ENCODE data around the gene IGFBP7.

The IGFBP7 gene

GRCh38 chr4:57109847-57110639 is at the start of gene IGFBP7:
Gene IGFBP7, minus strand, starts transcription at chr4:57110385. Its CDS starts 34 bp downstream, at chr4:57110351.
- no peak for DNase-seq (ENCODE audit: extremely low read depth in 1 of 2, low read depth in 1 of 2)

GRCh38 chr4:57159866-57160265 is 49.7 kb upstream of the IGFBP7 start:
- DNase-seq (ENCODE audit: extremely low read depth in 1 of 2, low read depth in 1 of 2) = no peak

- no peak for DNase-seq (ENCODE audit: extremely low read depth in 1 of 2, low read depth in 1 of 2)
Observed at GRCh38 chr4:57158762-57159161, 48.6 kb upstream of the IGFBP7 start.

GRCh38 chr4:57158221-57158620 is 48.0 kb upstream of the IGFBP7 start:
- DNase-seq (ENCODE audit: extremely low read depth in 1 of 2, low read depth in 1 of 2) = no peak

GRCh38 chr4:57157596-57158137 is 47.5 kb upstream of the IGFBP7 start:
- DNase-seq (ENCODE audit: extremely low read depth in 1 of 2, low read depth in 1 of 2) = no peak

- no peak for DNase-seq (ENCODE audit: extremely low read depth in 1 of 2, low read depth in 1 of 2)
Observed at GRCh38 chr4:57156242-57156990, 46.2 kb upstream of the IGFBP7 start.

GRCh38 chr4:57154926-57155325 is 44.7 kb upstream of the IGFBP7 start:
- no peak for DNase-seq (ENCODE audit: extremely low read depth in 1 of 2, low read depth in 1 of 2)

- DNase-seq (ENCODE audit: extremely low read depth in 1 of 2, low read depth in 1 of 2) = no peak
Observed at GRCh38 chr4:57154191-57154590, 44.0 kb upstream of the IGFBP7 start.

- no peak for DNase-seq (ENCODE audit: extremely low read depth in 1 of 2, low read depth in 1 of 2)
Observed at GRCh38 chr4:57153207-57153606, 43.0 kb upstream of the IGFBP7 start.

- DNase-seq (ENCODE audit: extremely low read depth in 1 of 2, low read depth in 1 of 2) = no peak
Observed at GRCh38 chr4:57151481-57151880, 41.3 kb upstream of the IGFBP7 start.

- DNase-seq (ENCODE audit: extremely low read depth in 1 of 2, low read depth in 1 of 2) = no peak
Observed at GRCh38 chr4:57149833-57150232, 39.6 kb upstream of the IGFBP7 start.

GRCh38 chr4:57148831-57149505 is 38.8 kb upstream of the IGFBP7 start:
- DNase-seq (ENCODE audit: extremely low read depth in 1 of 2, low read depth in 1 of 2) = no peak

- no peak for DNase-seq (ENCODE audit: extremely low read depth in 1 of 2, low read depth in 1 of 2)
Observed at GRCh38 chr4:57148177-57148576, 38.0 kb upstream of the IGFBP7 start.

- no peak for DNase-seq (ENCODE audit: extremely low read depth in 1 of 2, low read depth in 1 of 2)
Observed at GRCh38 chr4:57147335-57148060, 37.3 kb upstream of the IGFBP7 start.

GRCh38 chr4:57146444-57146843 is 36.3 kb upstream of the IGFBP7 start:
- no peak for DNase-seq (ENCODE audit: extremely low read depth in 1 of 2, low read depth in 1 of 2)

GRCh38 chr4:57144466-57144865 is 34.3 kb upstream of the IGFBP7 start:
- DNase-seq (ENCODE audit: extremely low read depth in 1 of 2, low read depth in 1 of 2) = no peak

GRCh38 chr4:57139783-57140182 is 29.6 kb upstream of the IGFBP7 start:
- no peak for DNase-seq (ENCODE audit: extremely low read depth in 1 of 2, low read depth in 1 of 2)

- DNase-seq (ENCODE audit: extremely low read depth in 1 of 2, low read depth in 1 of 2) = no peak
Observed at GRCh38 chr4:57137261-57137660, 27.1 kb upstream of the IGFBP7 start.

- no peak for DNase-seq (ENCODE audit: extremely low read depth in 1 of 2, low read depth in 1 of 2)
Observed at GRCh38 chr4:57136281-57136680, 26.1 kb upstream of the IGFBP7 start.

- no peak for DNase-seq (ENCODE audit: extremely low read depth in 1 of 2, low read depth in 1 of 2)
Observed at GRCh38 chr4:57132743-57133137, 22.6 kb upstream of the IGFBP7 start.
